ENCODE results near the gene SNRK.

- TF ChIP-seq CTCF (IDR thresholded peaks at IDR 0.05) (no peak), POLR2A (IDR thresholded peaks at IDR 0.05) (no peak)
These were observed 78.6 kb downstream of the SNRK start for GRCh38 chr3:43364926-43365325.
